ENCODE measurements around the gene TRMT1. TPM values are rescaled to one million over a fixed set of nuclear protein-coding genes. Genes with fewer than 3 reads are reported as not detected.

Gene TRMT1
- total RNA-seq, 2 experiments from 2014 or later: 59.8 to 60.3 TPM

DNA sequence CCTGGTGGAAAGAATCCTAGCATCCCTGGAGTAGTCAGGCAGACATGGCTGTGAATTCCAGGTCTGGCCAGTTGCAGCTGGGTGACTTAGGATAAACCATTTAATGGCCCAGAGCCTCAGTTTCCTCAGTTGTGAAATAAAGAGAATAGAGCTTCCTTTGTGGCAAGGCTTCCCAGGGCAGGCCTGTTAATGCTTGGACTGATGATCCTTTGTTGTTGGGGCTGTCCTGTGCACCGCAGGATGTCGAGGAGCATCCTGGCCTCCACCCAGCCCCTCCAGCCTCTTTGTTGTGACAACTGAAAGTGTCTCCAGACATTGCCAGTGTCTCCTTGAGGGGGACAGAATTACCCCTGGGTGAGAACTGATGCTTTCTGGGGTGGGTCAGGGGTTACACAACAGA, 30.2 kb downstream of the TRMT1 start:
- ATAC-seq: no peak
- Mint-ChIP-seq H3K9me3 (ENCODE audit: insufficient read depth) (no peaks in the 10 kb centered on the region), H3K4me3 (no peak overlapping the region), H3K27ac (no peak overlapping the region), H3K36me3 (ENCODE audit: low read depth) (no peaks in the 10 kb centered on the region), H3K4me1 (ENCODE audit: low read depth) (no peaks in the 10 kb centered on the region), H3K27me3 (ENCODE audit: low read depth) (peaks cover 5% of the 10 kb centered on the region)
- DNase-seq: no peak
- ChIA-PET POLR2A (no interaction called here), CTCF (interaction anchor here (0.8 to 4.0 kb wide), 6 partner anchors 8 to 121 kb away, joined by 3 to 15 read pairs (median 6); no protein-coding TSS in a partner anchor)

GRCh38 chr19:13085666-13086065, 30.9 kb downstream of the TRMT1 start:
- POLR2A ChIA-PET: no interaction called here
- Mint-ChIP-seq H3K9me3 (ENCODE audit: insufficient read depth) (no peaks in the 10 kb centered on the region), H3K27ac (no peak overlapping the region), H3K4me3 (no peak overlapping the region), H3K27me3 (ENCODE audit: low read depth) (peaks cover 5% of the 10 kb centered on the region), H3K4me1 (ENCODE audit: low read depth) (no peaks in the 10 kb centered on the region), H3K36me3 (ENCODE audit: low read depth) (no peaks in the 10 kb centered on the region)
- ATAC-seq (no peak), DNase-seq (no peak)
- CTCF ChIA-PET: interaction anchor here (0.8 to 4.0 kb wide), 7 partner anchors 9 to 120 kb away, joined by 3 to 15 read pairs (median 6); no protein-coding TSS in a partner anchor

DNA sequence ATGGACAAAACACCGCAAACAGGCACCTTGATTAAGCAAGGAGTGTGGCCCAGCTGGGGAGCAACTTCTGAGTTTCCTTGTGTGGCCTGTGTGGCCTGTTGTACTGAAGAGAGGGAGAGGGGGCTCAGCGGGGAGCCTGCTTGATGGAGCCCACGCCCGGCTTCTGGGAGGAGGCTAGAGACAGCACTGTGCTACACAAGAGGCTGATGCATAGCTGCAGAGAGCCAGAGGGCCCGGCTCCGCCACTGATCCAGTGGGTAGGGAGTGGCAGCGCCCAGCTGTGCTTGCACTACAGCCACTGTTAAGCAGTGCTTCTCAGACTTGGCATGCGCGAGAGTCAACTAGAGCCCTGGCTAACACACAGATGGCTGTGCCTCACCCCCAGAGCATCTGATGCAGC, 32.9 kb downstream of the TRMT1 start:
- H3K4me3 Mint-ChIP-seq: no peak overlapping the region
- H3K4me1 Mint-ChIP-seq (ENCODE audit: low read depth): no peaks in the 10 kb centered on the region
- peaks cover 5% of the 10 kb centered on the region for H3K27me3 Mint-ChIP-seq (ENCODE audit: low read depth)
- ChIA-PET POLR2A (interaction anchor here (0.6 kb wide), 1 partner anchor 11 kb away, joined by 3 read pairs; no protein-coding TSS in a partner anchor), CTCF (interaction anchor here (1.0 to 4.0 kb wide), 4 partner anchors 10 to 390 kb away, joined by 3 to 15 read pairs (median 6); no protein-coding TSS in a partner anchor)
- DNase-seq (no peak), ATAC-seq (no peak)
- no peak overlapping the region for H3K27ac Mint-ChIP-seq
- no peaks in the 10 kb centered on the region for H3K36me3 Mint-ChIP-seq (ENCODE audit: low read depth)
- no peaks in the 10 kb centered on the region for H3K9me3 Mint-ChIP-seq (ENCODE audit: insufficient read depth)

GRCh38 chr19:13083008-13083404, 33.5 kb downstream of the TRMT1 start:
- Mint-ChIP-seq H3K9me3 (ENCODE audit: insufficient read depth) (no peaks in the 10 kb centered on the region), H3K4me3 (no peak overlapping the region), H3K4me1 (ENCODE audit: low read depth) (no peaks in the 10 kb centered on the region), H3K27me3 (ENCODE audit: low read depth) (peaks cover 5% of the 10 kb centered on the region), H3K27ac (no peak overlapping the region), H3K36me3 (ENCODE audit: low read depth) (no peaks in the 10 kb centered on the region)
- ChIA-PET CTCF (interaction anchor here (1.0 to 4.0 kb wide), 4 partner anchors 11 to 390 kb away, joined by 3 to 15 read pairs (median 7); no protein-coding TSS in a partner anchor), POLR2A (no interaction called here)
- DNase-seq (no peak), ATAC-seq (no peak)

- ChIA-PET POLR2A (no interaction called here), CTCF (interaction anchor here (1.0 to 4.0 kb wide), 4 partner anchors 11 to 389 kb away, joined by 3 to 15 read pairs (median 7); no protein-coding TSS in a partner anchor)
- ATAC-seq (no peak), DNase-seq (no peak)
- Mint-ChIP-seq H3K4me1 (ENCODE audit: low read depth) (no peaks in the 10 kb centered on the region), H3K9me3 (ENCODE audit: insufficient read depth) (no peaks in the 10 kb centered on the region), H3K4me3 (no peak overlapping the region), H3K27ac (no peak overlapping the region), H3K27me3 (ENCODE audit: low read depth) (peaks cover 5% of the 10 kb centered on the region), H3K36me3 (ENCODE audit: low read depth) (no peaks in the 10 kb centered on the region)
Observed at GRCh38 chr19:13082192-13083007, 34.1 kb downstream of the TRMT1 start.

DNA sequence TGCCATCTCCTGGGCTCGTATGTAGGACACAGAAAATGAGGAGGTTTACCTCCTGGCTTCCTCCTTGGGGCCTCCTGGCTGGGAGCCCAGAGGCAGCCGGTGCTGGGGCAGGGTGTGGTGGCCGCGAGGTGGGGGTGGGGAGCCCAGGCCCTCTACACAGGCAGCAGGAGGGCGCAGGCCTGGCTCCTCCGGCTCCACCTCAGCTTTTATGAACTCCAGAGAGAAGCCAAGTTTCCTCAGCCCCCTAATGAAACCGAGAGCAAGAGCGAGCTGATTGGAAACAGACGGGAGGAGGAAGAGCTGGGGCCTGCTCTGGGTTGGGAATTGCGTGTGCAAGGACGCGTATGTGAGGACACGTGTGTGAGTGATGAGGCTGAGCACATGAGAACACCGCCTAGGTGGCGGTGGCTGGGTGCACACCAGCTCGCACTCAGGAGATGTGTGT, 37.0 kb downstream of the TRMT1 start:
- H3K9me3 Mint-ChIP-seq (ENCODE audit: insufficient read depth): no peaks in the 10 kb centered on the region
- H3K36me3 Mint-ChIP-seq (ENCODE audit: low read depth): no peaks in the 10 kb centered on the region
- no peak overlapping the region for H3K27ac Mint-ChIP-seq
- H3K4me1 Mint-ChIP-seq (ENCODE audit: low read depth): no peaks in the 10 kb centered on the region
- DNase-seq (no peak), ATAC-seq (no peak)
- ChIA-PET POLR2A (no interaction called here), CTCF (interaction anchor here (1.0 to 1.4 kb wide), 3 partner anchors 15 to 114 kb away, joined by 3 to 6 read pairs (median 6); no protein-coding TSS in a partner anchor)
- no peaks in the 10 kb centered on the region for H3K27me3 Mint-ChIP-seq (ENCODE audit: low read depth)
- no peak overlapping the region for H3K4me3 Mint-ChIP-seq

GRCh38 chr19:13078897-13079541, 37.5 kb downstream of the TRMT1 start:
- ATAC-seq (no peak), DNase-seq (no peak)
- Mint-ChIP-seq H3K9me3 (ENCODE audit: insufficient read depth) (no peaks in the 10 kb centered on the region), H3K27ac (no peak overlapping the region), H3K36me3 (ENCODE audit: low read depth) (no peaks in the 10 kb centered on the region), H3K4me3 (no peak overlapping the region), H3K4me1 (ENCODE audit: low read depth) (no peaks in the 10 kb centered on the region), H3K27me3 (ENCODE audit: low read depth) (no peaks in the 10 kb centered on the region)
- ChIA-PET CTCF (interaction anchor here (1.0 to 1.4 kb wide), 3 partner anchors 15 to 113 kb away, joined by 3 to 6 read pairs (median 6); no protein-coding TSS in a partner anchor), POLR2A (no interaction called here)

GRCh38 chr19:13078381-13078780, 38.2 kb downstream of the TRMT1 start:
- H3K27ac Mint-ChIP-seq: no peak overlapping the region
- no peak for DNase-seq
- H3K9me3 Mint-ChIP-seq (ENCODE audit: insufficient read depth): no peaks in the 10 kb centered on the region
- ChIA-PET POLR2A (no interaction called here), CTCF (interaction anchor here (1.4 to 1.6 kb wide), 2 partner anchors 15 to 113 kb away, joined by 6 read pairs; no protein-coding TSS in a partner anchor)
- no peaks in the 10 kb centered on the region for H3K36me3 Mint-ChIP-seq (ENCODE audit: low read depth)
- H3K4me1 Mint-ChIP-seq (ENCODE audit: low read depth): no peaks in the 10 kb centered on the region
- ATAC-seq: no peak
- H3K27me3 Mint-ChIP-seq (ENCODE audit: low read depth): no peaks in the 10 kb centered on the region
- no peak overlapping the region for H3K4me3 Mint-ChIP-seq

GRCh38 chr19:13077240-13077639, 39.3 kb downstream of the TRMT1 start:
- Mint-ChIP-seq H3K4me1 (ENCODE audit: low read depth) (no peaks in the 10 kb centered on the region), H3K4me3 (no peak overlapping the region), H3K27me3 (ENCODE audit: low read depth) (no peaks in the 10 kb centered on the region), H3K9me3 (ENCODE audit: insufficient read depth) (no peaks in the 10 kb centered on the region), H3K36me3 (ENCODE audit: low read depth) (no peaks in the 10 kb centered on the region), H3K27ac (no peak overlapping the region)
- ATAC-seq (no peak), DNase-seq (no peak)
- ChIA-PET POLR2A (no interaction called here), CTCF (interaction anchor here (1.0 to 1.6 kb wide), 4 partner anchors 16 to 112 kb away, joined by 3 to 6 read pairs (median 4); no protein-coding TSS in a partner anchor)

- ATAC-seq (no peak), DNase-seq (no peak)
- Mint-ChIP-seq H3K4me1 (ENCODE audit: low read depth) (no peaks in the 10 kb centered on the region), H3K36me3 (ENCODE audit: low read depth) (no peaks in the 10 kb centered on the region), H3K4me3 (no peak overlapping the region), H3K27ac (no peak overlapping the region), H3K27me3 (ENCODE audit: low read depth) (no peaks in the 10 kb centered on the region), H3K9me3 (ENCODE audit: insufficient read depth) (no peaks in the 10 kb centered on the region)
- ChIA-PET POLR2A (no interaction called here), CTCF (interaction anchor here (1.0 to 1.6 kb wide), 3 partner anchors 16 to 18 kb away, joined by 3 to 6 read pairs (median 5); no protein-coding TSS in a partner anchor)
Observed at GRCh38 chr19:13076787-13077186, 39.8 kb downstream of the TRMT1 start.

DNA sequence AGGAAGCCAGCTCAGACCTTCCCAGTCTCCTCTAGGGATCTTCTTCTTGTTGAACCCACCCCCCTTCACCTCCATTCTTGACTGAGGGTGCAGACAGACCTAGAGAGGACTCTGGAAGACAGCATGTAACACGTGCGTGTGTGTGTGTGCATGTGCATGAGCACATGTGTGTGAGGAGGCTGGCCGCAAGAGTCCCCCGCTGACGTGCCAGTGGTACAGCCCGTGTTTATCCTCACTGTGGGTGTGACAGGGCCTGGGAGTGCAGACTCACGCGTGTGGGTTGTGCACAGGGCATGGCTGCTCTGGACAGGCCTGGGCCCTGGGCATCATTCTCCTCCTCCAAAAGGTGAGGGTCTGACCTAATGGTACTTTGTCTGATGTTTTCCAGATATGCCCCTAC, 40.2 kb downstream of the TRMT1 start:
- H3K27me3 Mint-ChIP-seq (ENCODE audit: low read depth): no peaks in the 10 kb centered on the region
- ATAC-seq: no peak
- H3K9me3 Mint-ChIP-seq (ENCODE audit: insufficient read depth): no peaks in the 10 kb centered on the region
- no peak for DNase-seq
- H3K36me3 Mint-ChIP-seq (ENCODE audit: low read depth): no peaks in the 10 kb centered on the region
- H3K27ac Mint-ChIP-seq: no peak overlapping the region
- POLR2A ChIA-PET: no interaction called here
- no peak overlapping the region for H3K4me3 Mint-ChIP-seq
- CTCF ChIA-PET: no interaction called here
- H3K4me1 Mint-ChIP-seq (ENCODE audit: low read depth): no peaks in the 10 kb centered on the region

GRCh38 chr19:13074378-13074777, 42.2 kb downstream of the TRMT1 start:
- H3K27me3 Mint-ChIP-seq (ENCODE audit: low read depth): no peaks in the 10 kb centered on the region
- no peak overlapping the region for H3K27ac Mint-ChIP-seq
- H3K36me3 Mint-ChIP-seq (ENCODE audit: low read depth): no peaks in the 10 kb centered on the region
- no peaks in the 10 kb centered on the region for H3K4me1 Mint-ChIP-seq (ENCODE audit: low read depth)
- CTCF ChIA-PET: interaction anchor here (1.6 to 2.2 kb wide), 2 partner anchors 10 to 13 kb away, joined by 6 to 10 read pairs; no protein-coding TSS in a partner anchor
- no peak for DNase-seq
- H3K4me3 Mint-ChIP-seq: no peak overlapping the region
- H3K9me3 Mint-ChIP-seq (ENCODE audit: insufficient read depth): no peaks in the 10 kb centered on the region
- no peak for ATAC-seq
- POLR2A ChIA-PET: interaction anchor here (0.6 kb wide), 1 partner anchor 20 kb away, joined by 3 read pairs; no protein-coding TSS in a partner anchor

Measured in activated CD8-positive, alpha-beta T cell treated with anti-CD3 and anti-CD28 coated beads, Interleukin-2, amount 10 ng/mL, durations not matched to agents 7 days and 5 days (primary cell).